ENCODE results near the gene QRICH2. TPM values are rescaled to one million over a fixed set of nuclear protein-coding genes. Genes with fewer than 3 reads are reported as not detected.

Gene QRICH2
- total and polyA plus RNA-seq, 9 of the 15 experiments (the other 6 are each of a cell fraction or from before 2014, with no cell fraction given): 0.03 to 1.6 (median 0.81) TPM

DNA sequence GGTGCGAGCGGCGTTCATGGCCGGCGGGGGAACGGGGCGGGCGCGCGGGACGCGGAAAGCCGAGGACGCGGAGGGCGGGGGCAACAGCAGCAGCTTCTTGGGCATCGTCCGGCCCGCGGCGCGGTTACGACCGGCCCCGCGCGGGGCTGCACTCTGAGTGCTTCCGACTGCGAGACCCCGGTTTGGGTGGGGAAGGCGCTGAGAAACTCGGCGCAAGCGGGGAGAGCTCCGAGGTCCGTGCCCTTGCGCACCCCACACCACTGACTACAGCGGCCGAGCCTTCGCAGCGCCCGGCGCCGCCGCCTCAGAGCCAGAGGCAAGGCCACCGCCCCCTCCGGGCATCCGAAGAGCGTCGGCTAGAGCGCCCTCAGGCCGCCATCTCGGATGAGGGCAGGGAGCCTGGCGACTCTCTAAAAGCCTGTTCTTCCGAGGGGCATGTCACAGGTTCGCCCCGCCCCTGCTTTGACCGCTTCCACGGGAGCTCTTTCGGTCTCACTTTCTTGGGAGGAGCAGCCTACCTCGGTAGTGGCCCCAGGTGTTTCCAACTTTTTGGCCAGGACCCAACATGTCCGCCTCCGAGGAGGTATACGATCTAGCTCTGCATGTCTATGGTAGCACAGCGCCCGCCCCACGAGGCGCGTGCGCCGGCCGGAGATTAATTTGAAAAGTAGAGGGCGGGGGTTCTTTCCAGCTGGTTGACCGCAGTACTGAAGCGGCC is 45.7 kb upstream of the QRICH2 start, which contains the start of gene PRPSAP1 (continued):
- TF ChIP-seq SMARCB1 (IDR thresholded peaks at IDR 0.05; ENCODE audit: insufficient read length, low read depth): no peak
- TF ChIP-seq POLR2A (conservative IDR thresholded peaks at IDR 0.05): peak; percentile 87
- no peak for TF ChIP-seq GTF2A2 (tag; IDR thresholded peaks at IDR 0.05)
- no peak for TF ChIP-seq NR2F6 (CRISPR knock-in tag; IDR thresholded peaks at IDR 0.05)
- peak; percentile 100 for TF ChIP-seq SNIP1 (IDR thresholded peaks at IDR 0.05; ENCODE audit: low read depth)
- no peak for TF ChIP-seq THRB (CRISPR knock-in tag; conservative IDR thresholded peaks at IDR 0.05)
- TF ChIP-seq ZNF282 (CRISPR knock-in tag; IDR thresholded peaks at IDR 0.05): no peak
- TF ChIP-seq ELF2 (CRISPR knock-in tag; IDR thresholded peaks at IDR 0.05): no peak
- 0 out of 2 replicates have a peak, but pooled peaks have one; percentile 53 for TF ChIP-seq ZC3H8 (IDR thresholded peaks at IDR 0.05)
- no peak for TF ChIP-seq TEAD2 (tag; IDR thresholded peaks at IDR 0.05)
- no peak for TF ChIP-seq RAD51 (IDR thresholded peaks at IDR 0.05; ENCODE audit: borderline replicate concordance, low read depth)
- TF ChIP-seq ZC3H4 (CRISPR knock-in tag; IDR thresholded peaks at IDR 0.05; ENCODE audit: borderline replicate concordance): no peak
- no peak for TF ChIP-seq HOXB6 (CRISPR knock-in tag; IDR thresholded peaks at IDR 0.05; ENCODE audit: borderline replicate concordance)
- TF ChIP-seq USF2 (CRISPR knock-in tag; IDR thresholded peaks at IDR 0.05): no peak
- TF ChIP-seq ZNF57 (CRISPR knock-in tag; IDR thresholded peaks at IDR 0.05): no peak
- no peak; the same call in 1 of the 2 replicates for TF ChIP-seq BCOR (IDR thresholded peaks at IDR 0.05)
- TF ChIP-seq KAT8 (IDR thresholded peaks at IDR 0.05; ENCODE audit: low read depth): peak; percentile 77; the same call in 1 of the 2 replicates
- peak; percentile 91 for TF ChIP-seq NBN (IDR thresholded peaks at IDR 0.05; ENCODE audit: low read depth)
- peak; percentile 90 for TF ChIP-seq KDM5B (IDR thresholded peaks at IDR 0.05; ENCODE audit: insufficient replicate concordance, low read depth, low read length)
- TF ChIP-seq ZNF316 (IDR thresholded peaks at IDR 0.05): peak; percentile 35; the same call in 1 of the 2 replicates
- TF ChIP-seq ERF (CRISPR knock-in tag; IDR thresholded peaks at IDR 0.05): peak; percentile 77; the same call in 1 of the 2 replicates
- TF ChIP-seq, protein P1, sequence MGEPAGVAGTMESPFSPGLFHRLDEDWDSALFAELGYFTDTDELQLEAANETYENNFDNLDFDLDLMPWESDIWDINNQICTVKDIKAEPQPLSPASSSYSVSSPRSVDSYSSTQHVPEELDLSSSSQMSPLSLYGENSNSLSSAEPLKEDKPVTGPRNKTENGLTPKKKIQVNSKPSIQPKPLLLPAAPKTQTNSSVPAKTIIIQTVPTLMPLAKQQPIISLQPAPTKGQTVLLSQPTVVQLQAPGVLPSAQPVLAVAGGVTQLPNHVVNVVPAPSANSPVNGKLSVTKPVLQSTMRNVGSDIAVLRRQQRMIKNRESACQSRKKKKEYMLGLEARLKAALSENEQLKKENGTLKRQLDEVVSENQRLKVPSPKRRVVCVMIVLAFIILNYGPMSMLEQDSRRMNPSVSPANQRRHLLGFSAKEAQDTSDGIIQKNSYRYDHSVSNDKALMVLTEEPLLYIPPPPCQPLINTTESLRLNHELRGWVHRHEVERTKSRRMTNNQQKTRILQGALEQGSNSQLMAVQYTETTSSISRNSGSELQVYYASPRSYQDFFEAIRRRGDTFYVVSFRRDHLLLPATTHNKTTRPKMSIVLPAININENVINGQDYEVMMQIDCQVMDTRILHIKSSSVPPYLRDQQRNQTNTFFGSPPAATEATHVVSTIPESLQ (CRISPR knock-in tag; IDR thresholded peaks at IDR 0.05): peak; percentile 19; the same call in 1 of the 2 replicates
- TF ChIP-seq ASH1L (IDR thresholded peaks at IDR 0.05; ENCODE audit: borderline replicate concordance, low read depth, partially characterized antibody): no peak
- no peak for TF ChIP-seq POLR3G (IDR thresholded peaks at IDR 0.05; ENCODE audit: extremely low read depth, insufficient read length, insufficient replicate concordance)
- TF ChIP-seq RBM15 (IDR thresholded peaks at IDR 0.05; ENCODE audit: insufficient read depth, low read length): no peak
- no peak for TF ChIP-seq ZFP1 (CRISPR knock-in tag; IDR thresholded peaks at IDR 0.05)

Data from K562 (cell line).